GM10847 (cell line): ENCODE data around the gene SLC24A3.

Experiments used
- POLR2A ChIP-seq: IDR thresholded peaks from 2 replicates; pipeline ENCODE4 v1.6.1; 2011; ENCODE audit not compliant: insufficient read length; ENCODE audit errors: extremely low read depth

The SLC24A3 gene

DNA sequence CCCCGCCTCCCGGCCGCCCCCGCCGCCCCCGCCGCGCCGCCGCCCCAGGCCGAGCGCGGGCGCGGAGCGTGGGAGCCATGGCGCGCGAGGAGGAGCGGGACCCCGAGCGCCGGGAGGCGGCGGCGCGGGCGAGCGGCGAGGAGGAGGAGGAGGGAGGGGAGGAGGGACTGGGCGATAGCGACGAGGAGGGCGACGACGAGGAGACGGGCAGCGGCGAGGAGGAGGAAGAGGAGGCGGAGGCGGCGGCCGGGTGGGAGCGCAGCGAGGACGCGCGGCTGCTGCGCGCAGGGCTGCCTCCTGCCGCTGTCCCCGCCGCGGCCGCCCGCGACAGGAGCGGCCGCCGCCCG is at the start of gene SLC24A3:
SLC24A3 (plus strand) TSS at position 174 of the 347 bp plus-strand sequence.
- no peak for TF ChIP-seq POLR2A

DNA sequence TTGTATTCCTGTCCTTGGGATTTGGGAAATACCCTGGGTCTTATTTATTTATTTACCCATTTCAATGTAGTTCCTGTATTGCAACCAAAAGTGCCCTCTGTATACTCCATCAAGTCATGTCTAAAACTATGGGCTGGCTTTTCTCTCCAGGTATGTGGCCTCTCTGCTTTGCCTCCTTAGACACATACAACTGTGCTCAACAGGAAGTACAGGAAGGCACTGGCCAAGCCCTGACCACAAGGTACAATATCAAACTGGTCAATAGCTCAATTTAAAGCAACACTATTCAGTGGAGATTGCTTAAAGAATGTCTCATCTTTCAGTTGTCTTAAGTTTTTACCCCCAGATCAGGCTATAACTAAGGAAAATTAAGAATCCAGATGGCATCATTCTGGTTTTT is 42.3 kb upstream of the SLC24A3 start:
- no peak for TF ChIP-seq POLR2A

DNA sequence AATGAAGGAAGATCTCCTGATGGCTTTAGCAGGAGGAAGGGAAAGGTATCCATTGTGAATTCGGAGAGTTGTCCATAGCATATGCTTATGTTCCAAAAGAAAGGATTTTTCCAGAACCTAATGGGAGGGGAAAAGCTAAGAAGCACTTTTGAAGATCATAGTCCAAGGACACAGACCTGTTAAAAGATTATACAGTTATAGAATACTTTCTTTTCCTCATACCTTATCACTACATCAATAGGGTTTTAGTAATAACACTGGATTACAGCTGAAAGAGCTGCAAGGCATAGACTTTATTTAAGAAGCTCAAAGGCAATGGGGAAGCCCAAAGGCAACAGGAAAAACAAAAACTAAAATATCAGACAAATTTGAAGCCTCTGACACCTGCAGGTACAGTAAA is 39.8 kb upstream of the SLC24A3 start:
- no peak for TF ChIP-seq POLR2A

DNA sequence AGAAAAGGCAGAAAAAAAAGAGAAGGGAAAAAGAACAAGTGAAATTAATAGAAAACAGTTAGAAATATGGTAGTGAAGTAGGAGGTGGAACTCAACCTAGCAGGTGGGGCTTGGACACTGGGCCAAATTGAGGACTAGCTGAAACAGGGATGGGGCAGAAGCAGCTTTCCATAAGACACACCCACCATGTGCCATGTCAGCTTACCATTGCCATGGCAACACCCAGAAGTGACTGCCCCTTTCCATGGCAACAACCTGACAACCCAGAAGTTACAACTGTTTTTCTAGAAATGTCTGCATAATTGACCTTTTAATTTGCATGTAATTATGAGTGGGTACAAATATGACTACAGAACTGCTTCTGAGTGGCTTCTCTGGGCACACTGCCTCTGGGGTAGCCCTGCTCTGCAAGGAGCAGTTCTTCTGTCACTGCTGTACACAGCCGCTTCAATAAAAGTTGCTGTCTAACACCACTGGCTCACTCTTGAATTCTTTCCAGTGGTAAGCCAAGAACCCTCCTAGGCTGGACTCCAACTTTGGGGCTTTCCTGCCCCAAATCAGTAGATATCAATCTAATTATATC is 35.9 kb upstream of the SLC24A3 start:
- no peak for TF ChIP-seq POLR2A

DNA sequence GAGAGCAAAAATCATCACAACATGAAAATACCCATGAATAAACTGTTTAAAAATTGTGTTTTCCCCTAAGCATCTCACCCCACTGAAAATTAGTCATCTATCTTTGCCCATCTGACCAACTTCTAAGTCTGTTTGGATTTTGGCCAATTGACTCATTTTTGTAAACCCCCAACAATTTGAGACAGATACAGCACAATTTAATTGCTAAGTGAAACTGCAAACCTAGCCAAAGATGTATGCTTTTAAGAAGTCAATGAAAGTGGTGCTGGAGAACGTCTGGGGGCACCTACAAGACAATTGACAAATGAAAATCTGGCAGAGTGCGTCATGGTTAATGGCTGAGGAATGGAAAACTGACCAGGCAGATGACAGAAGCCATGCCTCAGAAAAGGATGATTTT is 30.9 kb upstream of the SLC24A3 start:
- no peak for TF ChIP-seq POLR2A

DNA sequence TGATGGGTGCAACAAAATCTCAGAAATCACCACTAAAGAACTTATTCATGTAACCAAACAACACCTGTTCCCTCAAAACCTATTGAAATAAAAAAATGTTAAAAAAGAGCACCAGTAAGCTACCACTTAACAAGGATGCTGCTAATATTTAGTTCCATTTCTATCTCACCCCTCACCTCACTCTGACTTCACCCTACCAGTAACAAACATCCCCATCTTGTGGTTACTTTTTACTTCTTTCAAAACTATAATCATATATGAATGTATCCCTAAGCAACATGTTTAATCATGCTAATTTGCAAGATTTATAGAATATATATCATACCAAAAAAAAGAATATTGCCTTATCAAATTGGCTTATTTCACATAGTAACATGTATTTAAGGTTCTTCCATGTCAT is 27.4 kb upstream of the SLC24A3 start:
- no peak for TF ChIP-seq POLR2A

DNA sequence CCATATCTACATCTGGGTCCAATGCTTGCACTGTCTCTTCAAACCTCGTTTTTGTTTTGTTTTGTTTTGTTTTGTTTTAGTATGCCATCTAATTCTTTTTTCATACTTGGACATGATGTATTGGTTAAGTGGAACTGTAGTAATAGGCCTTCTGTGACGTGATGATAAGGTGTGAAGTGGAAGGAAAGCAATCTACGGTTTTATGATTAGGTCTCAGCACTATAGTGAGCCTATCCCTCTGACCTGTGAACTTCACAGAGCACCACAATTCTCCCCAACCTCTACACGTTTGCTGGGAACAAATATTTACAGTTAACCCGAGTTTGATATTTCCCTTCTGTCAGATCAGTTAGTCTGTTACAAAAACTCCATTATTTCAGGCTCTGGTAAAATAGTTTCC is 19.1 kb upstream of the SLC24A3 start:
- no peak for TF ChIP-seq POLR2A

DNA sequence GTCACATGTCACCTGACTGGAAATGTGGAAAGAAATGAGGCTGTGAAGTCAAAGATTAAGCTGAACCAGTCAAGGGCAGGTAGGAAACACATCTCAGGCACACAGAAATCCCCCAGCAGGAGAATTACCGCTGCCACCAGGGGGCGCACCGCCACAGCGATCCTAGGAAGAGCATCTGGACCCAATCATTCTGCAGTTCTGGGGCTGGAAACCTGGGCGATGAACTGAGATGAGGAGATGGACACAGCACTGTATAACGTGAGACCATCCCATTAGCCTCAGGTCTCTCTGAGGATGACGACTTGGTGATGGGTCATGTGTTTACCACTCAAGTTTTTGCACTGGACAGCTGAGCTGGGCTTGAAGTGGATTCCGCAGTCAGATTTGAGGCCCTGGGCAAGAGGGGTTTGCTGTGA is 6.5 kb upstream of the SLC24A3 start:
- TF ChIP-seq POLR2A = no peak

DNA sequence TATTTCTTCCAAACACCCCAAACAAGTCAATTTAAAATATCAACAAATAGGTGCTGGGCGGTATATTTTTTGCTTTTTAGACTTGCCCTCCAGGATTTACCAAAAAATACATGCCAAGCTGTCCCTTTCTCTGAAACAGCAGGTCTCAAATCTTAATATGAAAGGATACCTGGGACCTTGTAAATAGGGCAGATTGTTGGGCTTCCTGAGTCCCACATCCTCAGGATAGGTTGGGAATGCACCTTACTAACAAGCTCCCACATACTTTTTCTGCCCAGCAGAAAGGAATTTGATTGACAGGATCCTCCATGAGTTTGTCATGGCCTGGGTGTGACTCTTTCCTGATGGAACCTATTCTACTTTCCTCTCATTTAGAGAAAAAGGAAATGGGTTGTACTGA is 4.9 kb upstream of the SLC24A3 start:
- TF ChIP-seq POLR2A = no peak

DNA sequence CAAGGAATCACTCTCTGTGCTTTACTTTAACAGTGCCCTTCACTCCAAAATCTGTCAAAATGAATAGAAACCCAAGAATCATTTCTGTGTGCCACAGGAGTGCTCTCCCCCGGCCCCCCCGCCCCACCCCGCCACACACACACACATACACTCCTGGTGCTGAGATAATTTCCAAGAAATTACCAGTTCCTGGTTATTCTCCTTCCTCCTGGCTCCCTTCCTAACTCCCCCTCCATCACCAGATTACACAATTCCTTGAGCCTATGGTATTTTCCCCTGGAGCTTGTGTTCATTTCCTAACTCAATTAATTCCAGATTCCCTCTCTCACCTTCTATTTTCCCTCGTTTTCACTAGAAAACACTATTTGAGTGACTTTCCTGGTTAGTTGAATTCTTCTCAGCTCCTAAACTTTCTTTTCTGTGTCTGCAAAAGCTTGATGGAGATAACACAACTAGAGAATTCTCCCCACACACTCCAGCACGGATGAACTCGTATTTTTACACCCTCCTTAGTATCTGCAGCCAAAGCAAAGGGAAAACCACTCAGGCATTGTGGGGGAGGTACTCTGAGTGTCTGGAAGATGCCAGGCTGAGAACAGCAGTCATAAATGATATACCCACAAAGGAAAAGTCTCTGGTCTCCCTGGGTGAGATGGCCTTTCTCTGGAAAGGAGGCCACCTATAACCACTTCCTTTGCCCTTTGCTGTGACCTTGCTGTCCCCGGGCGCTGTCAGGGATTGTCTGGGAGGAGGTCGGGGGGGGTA is 1.9 kb upstream of the SLC24A3 start:
- no peak for TF ChIP-seq POLR2A

DNA sequence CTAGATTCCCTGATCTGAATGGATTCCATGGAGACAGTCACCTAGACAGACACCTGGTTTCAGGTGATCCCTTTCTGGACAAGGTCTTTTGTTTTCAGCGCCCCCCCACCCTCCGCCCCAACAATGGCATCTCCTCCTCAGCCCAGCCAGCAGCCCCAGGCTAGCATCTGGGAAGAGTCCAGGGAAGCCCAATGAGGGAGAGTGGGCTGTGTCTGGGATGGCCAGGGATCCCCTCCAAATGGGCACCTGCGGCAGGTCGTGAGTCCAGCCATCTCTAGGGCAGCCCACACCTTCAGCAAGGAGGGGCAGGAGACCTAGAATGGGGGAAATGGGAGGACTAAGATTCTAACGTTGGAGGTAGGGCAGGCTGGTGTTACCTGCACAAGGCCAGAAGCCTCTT is 1.2 kb upstream of the SLC24A3 start:
- no peak for TF ChIP-seq POLR2A

DNA sequence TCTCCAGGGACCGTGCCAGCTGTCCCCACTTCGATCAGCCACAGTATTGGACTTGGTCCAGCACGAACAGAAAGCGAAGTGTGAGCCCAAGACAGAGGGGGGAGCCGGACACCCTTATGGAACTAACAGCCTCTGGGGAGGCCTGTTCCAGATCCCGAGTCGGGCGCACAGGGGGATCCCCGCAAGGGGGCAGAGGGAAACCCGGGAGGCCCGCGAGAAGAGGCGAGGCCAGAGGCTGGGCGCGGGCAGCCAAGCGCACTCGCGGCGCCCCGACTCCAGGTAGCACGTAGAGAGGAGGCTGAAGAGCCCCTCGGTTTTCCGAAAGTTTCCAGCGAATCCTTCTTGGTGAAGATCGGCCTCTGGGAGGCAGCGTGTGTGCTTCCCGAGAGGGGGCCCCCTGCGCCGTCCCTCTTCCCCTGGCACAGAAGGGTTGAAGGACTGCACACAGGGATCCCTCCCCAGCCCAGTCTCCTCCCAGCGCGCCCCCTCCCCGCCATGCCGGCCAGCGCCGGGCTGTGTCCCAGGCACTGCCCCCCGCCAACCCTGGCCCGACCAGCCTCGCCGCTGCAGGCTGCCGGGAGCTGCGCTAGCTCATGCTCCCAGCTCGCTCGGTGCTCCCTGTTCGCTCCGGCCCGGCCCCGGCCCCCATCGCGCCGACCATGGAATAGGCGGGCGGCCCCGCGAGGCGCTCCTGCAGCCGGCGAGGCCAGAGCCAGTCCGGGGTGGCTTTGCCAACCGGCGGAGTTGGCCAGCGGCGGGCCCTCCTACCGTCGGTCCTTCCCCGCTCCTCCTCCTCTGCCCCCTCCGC is 577 bp upstream of the SLC24A3 start:
- TF ChIP-seq POLR2A = no peak

DNA sequence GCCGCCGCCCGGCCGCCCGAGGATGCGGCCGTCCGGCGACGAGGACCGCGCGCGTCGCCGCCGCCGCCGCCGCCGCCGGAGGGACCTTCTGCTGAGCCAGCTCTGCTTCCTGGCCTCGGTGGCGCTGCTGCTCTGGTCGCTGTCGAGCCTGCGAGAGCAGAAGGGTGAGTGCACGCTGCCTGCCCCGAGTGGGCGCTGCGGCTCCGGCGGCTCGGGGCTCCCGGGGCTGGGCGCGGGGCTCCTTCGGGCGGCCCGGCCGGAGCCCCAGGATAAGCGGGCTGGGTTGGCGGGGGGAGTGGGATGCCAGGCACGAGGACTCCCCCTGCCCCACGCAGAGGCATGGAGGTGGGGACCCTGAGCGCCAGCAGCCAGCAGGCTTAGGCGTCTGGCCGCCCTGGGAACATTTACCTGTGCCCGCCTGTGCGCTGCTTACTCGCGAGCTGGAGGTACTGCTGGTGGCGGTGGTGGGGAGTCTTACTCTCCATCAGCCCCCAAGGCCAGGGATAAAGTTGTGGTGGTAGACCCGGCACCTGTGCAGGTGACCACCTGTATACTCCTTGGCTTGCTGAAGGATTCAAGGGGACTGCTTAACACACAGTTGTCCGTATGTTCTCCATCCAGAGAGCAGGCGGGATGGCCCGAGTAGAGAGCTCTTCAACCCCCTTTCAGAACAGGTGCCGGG is 520 bp downstream of the SLC24A3 start:
- no peak for TF ChIP-seq POLR2A

DNA sequence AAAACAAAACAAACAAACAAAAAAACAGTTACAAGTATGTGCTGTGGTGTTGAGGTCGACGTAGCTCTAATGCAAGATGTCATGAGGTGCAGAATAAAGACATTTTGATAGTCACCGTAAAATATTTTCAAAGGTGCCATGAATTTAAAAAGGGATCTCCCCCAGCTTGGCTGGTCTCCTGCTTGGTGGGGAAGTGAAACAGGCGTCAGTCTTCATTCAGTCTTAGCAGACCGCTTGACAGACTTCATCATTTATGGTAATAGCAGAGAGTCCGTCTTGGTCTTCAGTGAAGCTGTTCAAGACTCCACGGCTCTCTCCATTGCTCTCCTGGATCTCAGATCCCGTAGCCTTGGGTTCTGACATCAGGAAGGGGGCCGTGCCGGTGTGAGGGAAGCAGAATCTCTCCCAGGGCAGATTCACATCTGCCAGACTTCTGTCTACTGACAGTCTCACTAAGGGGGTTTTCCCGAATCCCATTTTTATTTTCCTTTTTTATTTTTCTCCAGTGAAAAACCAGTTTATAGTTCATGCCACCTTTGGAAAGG is 1.6 kb downstream of the SLC24A3 start:
- no peak for TF ChIP-seq POLR2A

DNA sequence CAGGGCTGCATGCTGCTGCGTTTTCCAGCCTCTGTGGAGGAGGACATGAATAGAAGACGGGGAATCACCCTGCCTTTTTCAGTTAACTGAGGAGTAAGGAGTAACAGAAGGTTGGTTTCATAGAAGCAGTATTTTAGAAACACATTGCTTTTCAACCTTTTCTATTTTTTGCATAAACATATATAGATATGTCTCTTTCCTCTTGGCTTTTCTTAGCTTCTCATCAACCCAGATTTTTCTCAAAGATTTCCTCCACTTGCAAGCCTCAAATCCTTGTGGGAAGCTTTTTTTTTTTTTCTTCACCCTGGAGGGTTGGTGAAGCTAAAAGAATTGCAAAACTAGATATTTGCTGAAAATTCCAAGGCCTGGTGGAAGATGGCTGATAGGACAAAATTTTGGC is 6.0 kb downstream of the SLC24A3 start:
- TF ChIP-seq POLR2A = no peak
